HG02610 (cell line): ENCODE data around the gene BABAM2.

ENCODE experiments used
- ATAC-seq: cut with Tn5 transposase; IDR thresholded peaks from one replicate; pipeline ENCODE4 v1.9.1; 2021; ENCODE audit warnings: mild to moderate bottlenecking, moderate library complexity; ENCODE audit not compliant: unreplicated experiment

The BABAM2 gene

DNA sequence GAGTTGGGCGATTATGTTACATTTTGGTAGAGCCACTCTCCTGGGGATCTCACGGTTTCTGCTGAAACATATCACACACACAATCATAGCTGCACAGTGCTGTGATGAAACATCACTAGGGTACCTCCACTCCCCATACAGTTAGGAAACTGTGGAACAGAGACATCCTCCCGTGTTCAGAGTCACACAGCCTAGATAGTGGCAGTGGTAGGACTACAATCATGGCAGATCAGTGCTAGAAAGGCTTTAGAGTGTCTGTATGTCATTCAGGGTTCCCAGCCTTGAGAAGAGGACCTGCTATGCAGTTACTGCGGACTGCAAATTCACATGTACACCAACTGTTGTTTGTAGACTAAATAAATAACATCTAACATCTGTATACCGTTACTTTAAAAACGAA is 291.8 kb downstream of the BABAM2 start:
- no peak for ATAC-seq

DNA sequence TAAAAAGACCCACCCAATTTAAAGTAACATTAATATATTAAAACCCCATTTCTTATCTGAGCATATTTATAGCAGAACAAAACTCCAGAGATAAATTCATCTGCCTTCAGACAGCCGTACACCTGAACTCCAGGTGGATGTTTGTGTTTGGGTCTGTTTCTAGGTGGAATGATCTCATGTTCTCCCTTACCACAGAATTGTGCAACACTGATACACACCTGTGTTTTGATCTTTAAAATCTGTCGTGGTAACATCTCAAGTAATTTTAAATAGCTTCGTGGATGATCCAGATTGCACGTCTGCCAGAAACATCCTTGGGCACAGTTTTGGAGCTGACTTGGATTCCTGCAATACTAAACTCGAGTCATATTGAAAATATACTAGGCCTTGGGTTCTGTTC is 294.6 kb downstream of the BABAM2 start:
- ATAC-seq, result no peak

DNA sequence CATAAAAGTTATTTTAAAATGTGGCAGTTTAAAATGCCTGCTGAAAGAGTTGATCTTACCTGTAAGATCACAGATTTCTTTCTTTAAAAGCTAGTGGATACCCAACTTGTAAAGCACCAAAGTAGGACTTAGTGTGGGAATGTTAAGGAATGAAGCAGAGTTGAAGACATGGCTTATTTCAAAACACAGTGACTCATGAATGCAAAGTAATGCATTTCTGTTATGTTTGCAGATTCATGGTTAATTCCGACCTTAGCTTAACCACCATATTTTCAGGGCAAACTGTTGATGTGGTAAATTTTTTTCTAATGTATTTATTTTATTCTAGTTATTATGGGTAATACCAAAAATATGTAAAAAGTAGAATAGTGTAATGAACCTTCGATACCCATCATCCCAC is 295.4 kb downstream of the BABAM2 start:
- no peak for ATAC-seq

DNA sequence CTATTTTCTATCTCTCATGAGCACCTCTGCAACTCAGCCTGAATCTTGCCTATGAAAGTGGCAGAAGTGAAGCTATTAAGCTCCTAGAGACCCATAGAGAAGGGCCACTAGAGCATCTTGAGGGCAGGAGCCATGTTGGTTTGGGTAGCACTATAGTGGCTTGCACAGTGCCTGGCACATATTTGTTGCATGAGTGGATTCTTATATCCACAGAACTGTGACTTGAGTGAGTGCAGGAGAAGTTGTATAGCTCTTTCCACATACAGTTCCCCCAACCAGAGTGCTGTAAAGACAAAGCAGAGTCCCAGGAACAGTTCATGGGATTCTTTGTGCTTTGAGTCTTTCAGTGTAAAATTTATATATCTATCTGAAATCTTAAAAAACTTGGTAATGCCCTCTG is 296.7 kb downstream of the BABAM2 start:
- ATAC-seq, result no peak

DNA sequence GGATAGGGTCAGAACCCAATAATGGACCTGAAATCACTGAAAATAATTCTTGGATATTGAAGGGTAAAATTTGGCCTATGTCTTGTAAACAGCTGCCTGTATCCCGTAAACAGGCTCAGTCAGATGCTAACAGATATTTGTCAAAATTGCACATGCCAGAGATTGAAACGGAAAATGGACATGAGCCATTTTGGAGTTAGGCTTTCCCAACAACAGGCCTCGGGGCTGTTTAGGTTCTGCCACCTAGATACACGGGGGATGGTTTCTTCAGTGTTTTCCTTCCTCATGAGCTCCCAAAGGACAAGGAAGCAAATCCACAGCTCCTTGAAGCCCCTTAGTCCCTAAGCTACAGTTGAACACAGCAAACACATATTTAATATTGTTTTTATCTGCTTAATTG is 297.9 kb downstream of the BABAM2 start:
- no peak for ATAC-seq

DNA sequence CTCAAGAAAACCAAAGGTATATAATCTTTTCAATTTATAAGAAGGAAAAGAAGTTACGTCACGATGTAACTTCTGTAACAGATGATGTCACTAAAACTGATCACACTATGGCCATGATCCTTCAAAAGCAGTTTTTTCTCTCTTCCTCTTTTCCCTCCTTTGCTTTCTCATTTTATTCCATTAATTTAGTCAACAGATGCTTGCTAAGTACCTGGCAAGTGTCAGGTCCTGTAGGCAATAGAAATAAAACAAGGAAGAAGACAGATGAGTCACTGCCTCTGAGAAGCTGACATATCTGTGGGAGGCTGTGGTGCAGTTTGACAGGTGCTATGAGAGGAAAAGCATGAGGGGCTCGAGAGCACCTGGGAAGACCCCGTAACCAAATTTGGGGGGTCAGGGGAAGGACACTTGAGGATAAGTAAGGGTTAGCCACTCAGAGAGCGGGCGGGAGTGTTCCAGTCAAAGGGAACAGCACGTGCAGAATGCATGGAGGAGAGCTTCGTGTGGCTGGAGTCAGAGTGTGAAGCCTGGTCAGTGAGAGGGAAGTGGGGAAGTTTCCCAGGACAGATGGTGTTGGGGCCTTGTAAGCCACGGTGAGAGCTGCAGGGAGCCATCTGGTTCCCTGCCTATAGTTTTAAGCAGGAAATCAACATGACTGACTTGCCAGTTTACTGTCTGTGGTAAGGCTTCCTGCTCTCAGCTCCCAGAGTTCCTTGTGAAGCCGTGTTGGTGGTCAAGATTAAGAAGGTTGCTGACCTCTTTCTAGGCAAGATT is 303.3 kb downstream of the BABAM2 start:
- ATAC-seq, result no peak

DNA sequence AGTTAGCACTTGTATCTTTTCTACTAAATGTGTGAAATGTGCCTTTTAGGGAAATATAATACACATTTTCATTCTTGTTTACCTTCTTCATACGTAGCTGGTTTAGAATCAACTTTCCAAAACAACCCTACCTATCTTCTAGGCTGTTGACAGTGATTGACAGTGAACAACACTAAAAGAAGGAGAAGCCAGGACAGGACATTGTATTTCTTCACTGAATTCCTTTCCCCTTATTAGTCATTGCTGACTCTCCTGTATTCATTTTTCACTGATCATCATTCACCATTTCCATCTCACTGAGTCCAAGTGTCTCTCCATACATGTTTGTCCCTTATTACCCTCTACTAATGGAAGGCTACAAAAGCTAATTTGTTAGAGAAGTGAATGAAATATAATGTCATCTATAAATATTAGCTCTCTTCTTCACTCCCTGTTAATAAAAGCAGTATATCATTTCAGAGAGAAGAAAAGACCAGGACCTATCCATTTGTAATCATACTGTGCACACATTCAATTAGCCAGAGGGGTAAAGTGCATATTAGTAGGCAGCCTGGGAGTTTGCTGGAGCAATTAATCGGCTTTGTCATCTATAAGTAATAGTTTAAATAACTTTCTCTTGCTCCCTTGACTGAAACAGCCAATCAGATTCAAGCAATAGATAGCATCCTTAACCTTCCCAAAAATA is 309.6 kb downstream of the BABAM2 start:
- no peak for ATAC-seq

DNA sequence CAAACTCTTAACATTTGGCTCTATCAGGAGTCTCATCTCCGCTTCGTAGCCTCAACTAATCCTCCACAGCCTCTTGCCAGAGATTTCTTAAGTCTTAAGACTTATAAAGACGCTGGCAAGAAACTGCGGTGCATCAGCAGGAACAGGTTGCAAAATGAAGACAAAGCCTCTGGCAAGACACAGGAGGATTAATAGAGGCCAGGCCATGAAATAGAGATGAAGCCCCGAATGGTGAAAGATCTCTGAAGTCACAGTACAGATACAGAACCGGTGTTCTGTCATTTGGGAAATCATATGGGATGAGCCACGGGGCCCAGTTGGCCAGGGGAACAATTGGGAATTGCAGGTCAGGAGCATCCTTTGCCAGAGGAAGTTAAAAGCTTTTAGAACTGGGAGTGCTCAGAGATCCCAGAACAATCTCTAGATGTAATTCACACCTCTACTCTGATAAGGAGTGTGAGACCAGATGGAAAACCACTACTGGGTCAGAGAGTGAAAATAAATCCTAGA is 311.2 kb downstream of the BABAM2 start:
- ATAC-seq, result no peak

DNA sequence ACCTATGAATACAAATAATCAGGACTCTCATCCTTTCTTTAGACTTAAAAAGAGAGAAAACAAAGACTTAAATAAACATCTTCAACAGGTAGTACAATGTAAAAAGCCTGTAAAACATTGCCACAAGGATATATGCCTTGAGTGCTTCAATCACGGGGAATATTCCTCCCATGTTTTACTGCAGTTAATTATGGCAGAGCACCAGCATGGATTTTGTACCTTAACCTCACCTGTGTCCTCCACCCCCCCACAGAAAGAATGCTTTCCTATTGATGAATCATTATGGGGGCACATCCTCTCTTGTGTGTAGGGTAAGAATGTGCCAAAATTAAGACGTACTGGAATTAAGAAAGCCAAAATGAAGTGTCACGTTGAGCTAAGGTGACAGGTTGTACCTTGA is 312.2 kb downstream of the BABAM2 start:
- ATAC-seq, result no peak

DNA sequence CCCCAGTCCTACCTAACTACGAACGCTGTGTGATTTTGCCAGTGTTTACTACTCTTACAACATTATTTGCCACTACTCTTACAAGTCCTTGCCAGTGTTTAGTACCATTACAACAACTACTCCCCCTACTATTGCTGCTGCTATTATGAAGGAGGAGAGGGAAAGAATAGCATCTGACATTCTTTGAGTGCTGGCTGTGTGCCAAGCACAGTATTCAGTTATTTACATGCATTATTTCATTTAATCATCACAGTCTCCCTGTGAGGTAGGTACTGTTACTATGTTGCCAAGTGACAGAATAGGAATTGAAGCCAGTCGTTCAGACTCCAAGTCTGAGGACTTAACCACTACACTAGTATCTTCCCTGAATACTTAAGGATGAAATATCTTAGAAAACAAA is 316.2 kb downstream of the BABAM2 start:
- ATAC-seq, result no peak

DNA sequence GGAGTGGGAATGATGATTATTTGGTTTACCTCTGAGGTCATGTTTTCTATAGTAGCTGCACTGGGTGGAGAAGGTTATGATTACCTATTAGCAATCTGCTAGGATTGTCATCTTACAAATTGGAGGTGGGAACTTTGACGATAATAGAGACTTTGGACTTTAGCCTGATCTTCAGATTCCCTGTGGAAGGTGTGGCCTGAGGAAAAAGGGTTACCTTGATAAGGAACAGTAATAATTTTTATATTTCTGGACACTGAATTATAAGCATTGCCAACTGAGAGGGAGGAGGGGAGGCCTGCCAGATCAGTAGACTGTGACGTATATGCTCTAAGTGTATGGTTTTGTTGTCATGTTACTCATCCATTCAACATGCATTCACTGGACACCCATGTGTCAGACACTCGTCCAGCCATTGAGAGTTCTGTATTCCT is 318.7 kb downstream of the BABAM2 start:
- ATAC-seq, result no peak

DNA sequence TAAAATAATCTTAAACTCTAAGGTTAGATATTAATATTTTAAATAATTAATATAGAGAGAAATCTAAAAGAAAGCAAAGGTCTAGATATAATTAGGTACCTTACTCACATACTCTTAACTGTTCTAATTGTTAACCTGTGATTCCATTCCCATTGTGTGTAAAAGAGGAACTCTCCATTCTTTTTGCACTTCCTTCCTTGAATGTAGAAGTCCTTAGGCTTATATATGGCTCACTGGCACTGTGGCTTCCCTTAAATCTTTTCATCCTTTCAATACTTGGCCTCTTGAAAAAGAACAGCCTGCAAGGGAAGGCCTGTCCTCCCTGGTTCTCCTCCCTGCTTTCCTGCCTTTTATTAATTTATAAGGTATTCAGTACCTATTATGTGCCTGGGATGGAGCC is 319.3 kb downstream of the BABAM2 start:
- ATAC-seq, result no peak

DNA sequence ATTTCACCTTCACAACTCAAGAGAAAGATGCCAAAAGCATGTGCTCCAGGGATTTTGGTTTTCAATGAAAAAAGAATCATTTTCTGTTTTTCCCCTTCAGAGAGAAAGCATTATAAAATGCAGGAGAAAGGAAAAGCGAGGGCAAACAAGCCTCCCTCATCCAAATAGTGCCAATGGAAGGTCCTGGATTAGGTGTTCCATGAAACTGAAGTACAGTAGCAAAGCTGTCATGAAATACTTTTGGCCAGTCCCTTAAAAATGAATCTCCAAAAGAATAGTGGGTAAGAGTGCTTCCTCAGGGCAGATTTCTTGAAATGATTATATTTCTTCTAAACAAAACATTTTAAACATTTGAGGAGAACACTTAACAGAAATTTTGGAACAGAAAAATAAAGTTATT is 320.0 kb downstream of the BABAM2 start:
- no peak for ATAC-seq

DNA sequence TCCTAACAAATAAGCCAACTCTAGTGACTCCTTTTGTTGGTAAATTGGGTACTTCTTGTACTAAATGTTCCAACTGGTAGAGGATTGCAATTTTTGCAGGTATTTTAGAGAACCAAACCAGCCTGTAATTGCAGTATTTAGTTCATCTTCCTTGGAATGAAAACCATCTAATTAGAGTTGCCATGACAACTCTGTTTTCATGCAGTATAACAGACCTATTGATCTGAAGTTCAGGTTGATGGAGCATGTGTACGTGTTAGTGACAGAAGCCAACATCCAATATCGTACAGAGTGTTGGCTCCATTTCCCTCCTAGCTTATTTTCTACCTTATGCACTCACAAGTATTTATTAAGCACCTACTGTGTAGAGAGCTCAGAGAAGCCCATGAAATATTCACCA is 325.8 kb downstream of the BABAM2 start:
- no peak for ATAC-seq

DNA sequence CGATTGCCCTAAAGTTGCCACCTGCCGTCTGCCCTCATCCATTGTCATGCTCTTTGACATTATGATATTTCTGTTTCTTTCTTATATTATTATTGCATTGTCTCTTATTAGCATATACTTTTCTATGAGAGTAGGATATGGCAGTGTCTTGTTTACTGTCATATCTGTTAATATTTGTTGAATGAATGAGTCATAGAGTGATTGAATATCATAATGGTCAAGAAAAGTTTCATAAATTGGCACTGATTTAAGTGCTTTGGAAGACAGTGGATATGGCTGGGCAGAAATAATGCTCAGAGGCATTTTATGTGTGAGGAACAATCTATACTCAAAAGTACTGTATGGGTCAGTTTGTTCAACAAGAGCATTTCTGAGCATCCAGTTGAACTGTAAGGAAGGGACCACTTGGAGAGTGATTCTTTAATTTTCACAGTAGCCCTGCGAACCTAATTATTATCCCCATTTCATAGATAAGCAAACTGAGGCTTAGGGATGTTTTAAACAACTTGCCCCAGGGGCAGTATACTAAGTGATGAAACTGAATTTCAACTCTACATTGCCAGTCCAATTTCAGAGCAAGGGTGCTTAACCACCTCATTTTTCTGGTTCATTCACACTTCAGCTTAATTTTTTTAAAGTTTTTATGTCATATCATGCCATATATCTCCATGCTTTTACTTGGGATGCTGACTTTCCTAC is 326.7 kb downstream of the BABAM2 start:
- ATAC-seq, result no peak

DNA sequence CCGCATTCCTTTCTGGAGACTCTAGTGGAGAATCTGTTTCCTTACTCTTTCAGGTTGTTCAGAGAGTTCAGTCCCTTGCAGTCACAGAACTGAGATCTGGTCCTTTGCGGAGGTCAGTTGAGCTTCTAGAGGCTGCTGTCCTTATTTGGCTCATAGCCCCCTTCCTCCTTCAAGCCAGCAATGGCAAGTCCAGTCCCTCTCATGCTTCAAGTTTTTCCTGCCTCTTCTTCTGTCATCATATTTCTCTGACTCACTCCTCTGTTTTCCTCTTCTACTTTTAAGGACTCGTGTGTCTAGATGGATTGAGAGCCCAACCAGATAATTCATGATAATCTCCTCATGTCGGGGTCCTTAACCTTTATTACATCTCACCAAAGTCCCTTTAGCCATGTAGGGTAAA is 328.6 kb downstream of the BABAM2 start:
- no peak for ATAC-seq

DNA sequence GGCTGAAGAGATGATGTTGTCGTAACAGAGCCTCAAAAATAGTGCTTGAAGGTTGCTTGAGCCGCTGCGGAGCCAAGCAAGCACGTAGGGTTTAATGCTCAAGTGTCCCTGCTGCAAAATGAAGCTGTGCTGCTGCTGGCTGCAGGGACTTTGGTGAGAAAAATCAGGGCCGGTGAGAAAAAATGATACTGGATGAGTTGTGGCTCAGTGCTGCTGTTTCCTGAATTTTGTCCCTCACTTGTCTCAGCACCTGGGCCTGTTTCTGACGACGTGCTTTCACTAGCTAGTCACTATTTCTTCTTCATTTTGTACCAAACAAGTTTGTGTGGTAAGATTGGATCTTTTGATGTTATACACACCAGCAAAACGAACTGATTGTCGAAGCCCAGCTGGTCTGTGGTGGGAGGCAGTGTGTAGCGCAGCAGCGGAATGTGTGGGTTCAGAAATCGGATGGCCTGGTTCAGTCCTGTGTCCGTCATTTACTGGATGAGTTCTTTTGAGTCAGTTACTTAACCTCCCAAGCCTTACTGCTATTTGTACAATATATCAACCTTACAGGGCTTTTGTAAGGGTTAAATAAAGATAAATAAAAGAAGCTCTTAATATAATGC is 329.3 kb downstream of the BABAM2 start:
- no peak for ATAC-seq

DNA sequence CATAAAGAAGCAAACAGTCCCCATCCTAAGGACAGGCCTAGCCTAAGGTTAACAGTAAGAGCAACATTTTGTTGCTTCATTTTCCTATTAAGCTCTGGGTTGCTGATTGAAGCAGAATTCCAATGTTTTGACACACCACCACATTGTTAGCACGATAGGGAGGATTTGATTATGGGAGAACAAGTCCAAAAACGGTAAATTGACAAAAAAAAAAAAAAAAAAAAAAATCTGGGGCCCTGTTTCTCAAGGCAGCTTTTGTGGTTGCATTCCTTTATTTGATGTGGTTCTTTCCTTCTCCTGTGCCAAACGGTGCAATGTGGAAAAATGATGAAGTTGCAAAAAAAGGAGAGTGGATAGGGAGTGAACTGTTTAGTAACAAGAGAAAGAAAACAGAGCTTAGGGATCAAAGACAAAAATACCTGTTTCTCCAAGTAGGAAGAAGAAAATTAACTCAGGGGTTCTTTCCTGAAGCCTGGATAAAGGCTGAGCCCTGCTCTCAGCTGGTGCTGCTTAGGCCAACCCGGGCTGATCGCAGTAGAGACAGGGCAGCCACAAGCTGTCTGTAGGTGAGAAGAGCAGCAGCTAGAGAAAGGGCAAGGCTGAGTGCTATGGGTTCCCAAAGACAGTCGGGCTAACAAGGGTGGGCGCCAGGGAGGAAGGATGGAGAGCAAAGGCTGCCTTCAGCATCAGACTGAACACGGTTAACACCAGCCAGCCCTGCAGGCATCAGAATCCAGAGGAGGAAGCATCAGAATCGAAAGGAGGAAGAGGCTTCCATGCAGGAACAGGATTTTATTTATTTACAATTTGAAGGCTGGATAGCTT is 334.3 kb downstream of the BABAM2 start:
- no peak for ATAC-seq

DNA sequence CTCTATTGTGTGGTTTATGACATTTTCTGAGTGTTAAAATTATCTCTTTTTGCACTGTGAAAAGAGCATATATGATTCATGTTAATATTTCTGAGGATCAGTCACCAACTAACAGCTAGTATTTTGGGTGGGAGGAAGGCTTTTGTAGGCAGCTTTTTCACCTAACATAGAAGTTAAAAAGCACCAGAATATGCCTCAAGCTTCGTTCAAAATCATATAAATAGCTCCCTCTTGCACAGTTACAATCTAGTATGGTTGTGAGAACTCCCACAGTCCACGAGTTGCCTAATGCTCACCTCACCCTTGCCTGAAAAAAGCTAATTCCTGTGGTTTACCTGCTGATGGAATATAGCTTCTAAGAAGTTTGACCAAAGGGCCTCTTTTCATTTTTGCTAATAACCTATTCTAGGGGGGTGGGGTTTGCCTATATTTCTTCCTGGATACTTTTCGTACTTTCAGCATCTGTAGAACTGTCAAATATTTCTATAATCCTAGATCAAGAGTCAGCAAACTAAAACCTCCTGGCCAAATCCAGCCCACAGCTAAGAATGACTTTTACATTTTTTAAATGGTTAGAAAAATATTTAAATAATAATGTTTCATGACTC is 335.0 kb downstream of the BABAM2 start:
- no peak for ATAC-seq

DNA sequence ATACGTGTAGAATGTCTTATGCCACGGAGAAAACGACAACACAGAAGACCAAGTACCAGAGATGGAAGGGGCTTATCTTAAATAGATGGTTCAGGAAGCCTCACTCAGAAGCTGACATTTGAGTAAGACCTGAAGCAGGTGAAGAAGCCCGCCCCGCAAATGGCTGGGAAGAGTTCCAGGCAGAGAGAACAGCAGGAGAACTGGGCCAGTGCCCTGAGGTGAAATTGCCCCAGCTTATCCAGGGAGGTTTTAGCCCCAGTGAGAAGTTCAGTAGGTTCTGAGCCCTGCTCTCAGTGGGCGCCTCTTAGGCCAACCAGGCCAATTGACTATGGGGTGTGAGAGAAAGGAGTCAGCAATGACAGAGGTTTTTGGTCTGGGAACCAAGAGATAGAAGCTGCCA is 336.0 kb downstream of the BABAM2 start:
- no peak for ATAC-seq
